Calu3 (cell line): ENCODE data around the gene NRIP3. TPM values are rescaled to one million over a fixed set of nuclear protein-coding genes. Genes with fewer than 3 reads are reported as not detected.

Experiments used
- BruUV-seq: library from RNA; stranded (reverse); fragments of 400-500 nt; replicated peaks from 2 replicates; lab custom pipeline; 2021; lab: Mats Ljungman, UMichigan
- CTCF ChIA-PET: fragments of 300-600 bp; sonication (Branson Sonifier 250); formaldehyde crosslinking; loops from one replicate; lab custom pipeline; 2022; ENCODE audit warnings: antibody characterized with exemption; lab: Charles Lee
- DNase-seq: peaks from one replicate; pipeline ENCODE4 v3.0.0; 2022
- H3K27ac Mint-ChIP-seq: one replicate; pipeline ENCODE4 v1.8.0; 2022; ENCODE audit warnings: mixed read lengths; ENCODE audit not compliant: unreplicated experiment
- H3K27me3 Mint-ChIP-seq: one replicate; pipeline ENCODE4 v1.8.0; 2022; ENCODE audit warnings: mixed read lengths; ENCODE audit not compliant: unreplicated experiment
- H3K36me3 Mint-ChIP-seq: one replicate; pipeline ENCODE4 v1.8.0; 2022; ENCODE audit warnings: mild to moderate bottlenecking, moderate library complexity, mixed read lengths; ENCODE audit not compliant: insufficient read depth, unreplicated experiment
- H3K4me1 Mint-ChIP-seq: one replicate; pipeline ENCODE4 v1.8.0; 2022; ENCODE audit warnings: mild to moderate bottlenecking, low read depth, mixed read lengths; ENCODE audit not compliant: unreplicated experiment
- H3K4me3 Mint-ChIP-seq: one replicate; pipeline ENCODE4 v1.8.0; 2022; ENCODE audit warnings: mild to moderate bottlenecking, low read depth, moderate library complexity, mixed read lengths; ENCODE audit not compliant: unreplicated experiment
- H3K9me3 Mint-ChIP-seq: one replicate; pipeline ENCODE4 v1.8.0; 2022; ENCODE audit warnings: low read depth, mixed read lengths; ENCODE audit not compliant: unreplicated experiment
- intact Hi-C: fragments of 100-400 bp; cut with micrococcal nuclease; formaldehyde crosslinking; loops from one replicate; pipeline ENCODE4 v1.10.0; 2022; ENCODE audit not compliant: unreplicated experiment
- total RNA-seq: library from RNA; stranded (reverse); gene quantifications from 2 replicates; pipeline ENCODE4 v1.2.3, GENCODE V29; 2022
- TF ChIP-seq, protein P1 (sequence below): fragments of 200-600 bp; IDR thresholded peaks from one replicate; pipeline ENCODE4 v1.8.0; 2022; ENCODE audit warnings: antibody characterized with exemption; ENCODE audit not compliant: unreplicated experiment

NRIP3 gene
- total RNA-seq, 1 experiment from 2014 or later = 0.83 TPM

DNA sequence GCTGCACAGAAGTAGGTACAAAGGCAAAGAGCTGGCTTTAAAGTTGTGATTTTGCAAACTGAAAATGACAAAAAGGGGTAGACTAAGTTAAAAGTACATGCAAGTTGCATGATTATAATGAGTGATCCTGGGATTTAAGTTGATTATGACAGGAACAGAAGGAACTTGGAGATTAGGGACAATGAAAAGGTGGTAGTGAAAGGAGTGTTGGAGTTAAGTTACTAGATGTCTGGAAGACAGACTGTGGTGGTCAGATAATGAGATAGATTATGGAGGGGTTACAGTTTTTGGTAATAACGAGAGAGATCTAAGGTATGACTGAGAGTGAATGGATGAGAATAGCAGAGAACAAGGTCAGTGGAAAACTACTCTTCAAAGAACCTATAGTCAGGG, 31.9 kb downstream of the NRIP3 start:
- TF ChIP-seq, protein P1, sequence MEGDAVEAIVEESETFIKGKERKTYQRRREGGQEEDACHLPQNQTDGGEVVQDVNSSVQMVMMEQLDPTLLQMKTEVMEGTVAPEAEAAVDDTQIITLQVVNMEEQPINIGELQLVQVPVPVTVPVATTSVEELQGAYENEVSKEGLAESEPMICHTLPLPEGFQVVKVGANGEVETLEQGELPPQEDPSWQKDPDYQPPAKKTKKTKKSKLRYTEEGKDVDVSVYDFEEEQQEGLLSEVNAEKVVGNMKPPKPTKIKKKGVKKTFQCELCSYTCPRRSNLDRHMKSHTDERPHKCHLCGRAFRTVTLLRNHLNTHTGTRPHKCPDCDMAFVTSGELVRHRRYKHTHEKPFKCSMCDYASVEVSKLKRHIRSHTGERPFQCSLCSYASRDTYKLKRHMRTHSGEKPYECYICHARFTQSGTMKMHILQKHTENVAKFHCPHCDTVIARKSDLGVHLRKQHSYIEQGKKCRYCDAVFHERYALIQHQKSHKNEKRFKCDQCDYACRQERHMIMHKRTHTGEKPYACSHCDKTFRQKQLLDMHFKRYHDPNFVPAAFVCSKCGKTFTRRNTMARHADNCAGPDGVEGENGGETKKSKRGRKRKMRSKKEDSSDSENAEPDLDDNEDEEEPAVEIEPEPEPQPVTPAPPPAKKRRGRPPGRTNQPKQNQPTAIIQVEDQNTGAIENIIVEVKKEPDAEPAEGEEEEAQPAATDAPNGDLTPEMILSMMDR = no peak
- BruUV-seq = no TSS peak
- no peaks in the 10 kb centered on the region for H3K27me3 Mint-ChIP-seq
- H3K27ac Mint-ChIP-seq = no peak overlapping the region
- H3K9me3 Mint-ChIP-seq = no peaks in the 10 kb centered on the region
- no peak for DNase-seq
- no peaks in the 10 kb centered on the region for H3K36me3 Mint-ChIP-seq
- CTCF ChIA-PET = no interaction called here
- intact Hi-C loops = no loop called here
- no peak overlapping the region for H3K4me3 Mint-ChIP-seq
- no peaks in the 10 kb centered on the region for H3K4me1 Mint-ChIP-seq

DNA sequence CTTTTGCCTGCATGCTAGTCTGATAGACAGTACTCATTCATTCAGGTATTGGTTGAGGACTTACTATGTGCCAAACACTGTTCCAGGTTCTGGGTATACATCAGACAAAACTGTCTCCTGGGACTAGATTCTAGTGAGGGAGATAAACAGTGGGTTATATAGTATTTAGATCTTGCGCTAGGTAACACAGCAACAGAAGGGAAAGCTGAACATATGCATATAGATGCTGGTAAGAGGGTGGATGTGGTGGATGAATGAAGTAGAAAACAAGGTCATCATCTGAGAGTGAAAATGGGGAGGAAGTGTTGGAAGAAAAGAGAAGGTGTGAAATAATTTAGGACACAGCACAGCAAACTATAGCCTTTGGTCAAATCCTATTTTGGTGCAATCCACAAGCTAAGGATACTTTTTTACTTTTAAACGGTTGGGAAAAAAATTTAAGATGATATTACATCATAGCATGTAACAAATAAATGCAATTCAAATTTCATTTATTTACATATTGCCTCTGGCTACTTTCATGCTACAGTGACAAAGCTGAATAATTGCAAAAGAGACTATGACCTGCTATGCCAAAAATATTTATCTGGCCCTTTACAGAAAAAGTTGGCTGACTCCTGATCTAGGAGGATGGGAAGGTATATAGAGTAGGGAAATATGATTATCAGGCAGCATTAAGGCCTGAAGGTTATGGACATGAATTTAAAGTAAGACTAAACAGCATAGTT, 32.4 kb downstream of the NRIP3 start:
- no peak for DNase-seq
- no peak overlapping the region for H3K4me3 Mint-ChIP-seq
- intact Hi-C loops = no loop called here
- CTCF ChIA-PET = no interaction called here
- H3K36me3 Mint-ChIP-seq = no peaks in the 10 kb centered on the region
- no peaks in the 10 kb centered on the region for H3K27me3 Mint-ChIP-seq
- no peaks in the 10 kb centered on the region for H3K9me3 Mint-ChIP-seq
- no peak overlapping the region for H3K27ac Mint-ChIP-seq
- H3K4me1 Mint-ChIP-seq = no peaks in the 10 kb centered on the region
- TF ChIP-seq, protein P1 = no peak
- BruUV-seq = no TSS peak

DNA sequence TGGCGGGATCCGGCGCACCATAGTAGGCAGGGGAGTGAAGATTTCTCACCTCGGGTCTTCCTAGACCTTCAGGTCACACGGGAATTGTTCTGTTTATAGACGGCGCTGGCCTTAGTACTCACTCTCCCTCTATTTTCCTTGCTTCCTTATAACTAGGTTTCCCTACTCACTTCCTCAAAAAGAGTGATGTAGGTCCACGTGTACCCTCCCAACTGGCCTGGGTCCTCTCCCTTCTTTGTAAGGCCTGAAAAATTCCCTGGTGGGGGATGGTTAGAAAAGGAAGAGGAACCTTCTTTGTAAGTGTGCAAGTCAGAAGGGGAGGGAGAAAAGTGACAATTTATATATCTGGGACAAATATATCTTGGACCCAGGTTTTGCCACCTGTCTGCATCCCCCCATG, 36.6 kb downstream of the NRIP3 start:
- no peaks in the 10 kb centered on the region for H3K9me3 Mint-ChIP-seq
- CTCF ChIA-PET = no interaction called here
- TF ChIP-seq, protein P1 = no peak
- BruUV-seq = no TSS peak
- DNase-seq = no peak
- peaks cover 21% of the 10 kb centered on the region for H3K36me3 Mint-ChIP-seq
- intact Hi-C loops = no loop called here
- H3K27me3 Mint-ChIP-seq = no peaks in the 10 kb centered on the region
- H3K4me3 Mint-ChIP-seq = no peak overlapping the region
- H3K4me1 Mint-ChIP-seq = peaks cover 15% of the 10 kb centered on the region
- no peak overlapping the region for H3K27ac Mint-ChIP-seq

DNA sequence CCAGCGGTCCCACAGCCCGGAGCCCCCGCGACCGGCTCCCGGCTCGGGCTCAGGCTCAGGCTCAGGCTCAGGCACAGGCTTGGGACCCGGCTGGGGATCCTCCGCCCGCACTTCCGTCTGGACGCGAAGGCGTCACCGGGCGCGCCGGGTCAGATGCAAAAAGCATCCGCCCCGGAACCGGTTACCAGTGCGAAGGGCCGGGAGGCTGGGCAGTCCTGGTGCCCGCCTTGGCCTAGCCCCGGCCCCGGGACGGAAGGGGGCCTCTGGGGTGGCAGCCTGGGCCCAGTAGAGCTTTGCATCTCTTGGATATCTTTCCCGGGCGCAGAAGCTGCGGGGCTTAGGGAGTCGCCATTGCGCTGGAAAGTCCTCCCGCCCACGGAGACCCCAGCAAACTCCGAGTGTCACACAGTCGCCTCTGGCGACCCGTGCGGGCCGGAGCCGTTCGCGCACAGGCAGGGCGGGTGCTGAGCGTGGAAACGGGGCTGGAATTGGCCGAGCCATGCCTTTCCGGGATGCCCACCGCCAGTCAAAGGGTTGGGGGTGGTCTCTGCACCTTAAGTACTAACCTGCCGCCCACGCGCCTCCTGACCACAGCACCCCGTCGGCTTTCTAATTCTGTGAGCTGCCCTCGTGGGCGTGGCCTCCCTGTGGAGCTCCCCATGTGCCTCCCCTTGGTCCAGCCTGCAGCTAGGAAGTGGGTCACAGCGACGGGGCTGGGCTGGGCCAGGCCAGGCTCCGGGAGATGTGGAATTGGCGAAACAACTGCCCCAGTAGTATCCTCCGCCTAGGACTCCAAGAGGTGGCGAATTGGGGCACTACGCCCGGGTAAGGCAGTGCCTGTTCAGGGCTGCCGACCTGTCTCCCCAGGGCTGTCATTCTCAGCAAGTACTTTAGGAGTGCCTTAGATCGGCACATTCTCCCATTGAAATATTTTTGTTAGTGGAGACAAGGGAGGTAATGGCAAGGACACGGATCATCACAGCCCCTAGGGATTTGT, 39.2 kb downstream of the NRIP3 start, which contains the start of gene TMEM9B:
TMEM9B (minus strand) TSS at position 119 of the 997 bp plus-strand sequence. CDS start 129 bp downstream, outside the sequence.
- TSS peak; percentile 59 for BruUV-seq
- H3K27me3 Mint-ChIP-seq = no peaks in the 10 kb centered on the region
- TF ChIP-seq, protein P1 = no peak
- H3K9me3 Mint-ChIP-seq = no peaks in the 10 kb centered on the region
- peak within 1 kb of the TSS; percentile 83 for H3K4me3 Mint-ChIP-seq
- peak within 1 kb of the TSS; percentile 87 for H3K27ac Mint-ChIP-seq
- H3K36me3 Mint-ChIP-seq = peaks cover 21% of the 10 kb centered on the region
- intact Hi-C loops = loop anchor here (1.0 kb wide), 1 partner anchor 282 kb away; the partner anchor contains the start of genes RPL27A and TRIM66
- CTCF ChIA-PET = interaction anchor here (0.6 to 1.8 kb wide), 3 partner anchors 17 to 173 kb away, joined by 3 to 11 read pairs (median 3); no protein-coding TSS in a partner anchor
- peaks cover 22% of the 10 kb centered on the region for H3K4me1 Mint-ChIP-seq
- DNase-seq = peak; percentile 92
